GM21526 (cell line): ENCODE results near the gene FBXL17.

Experiments used
- ATAC-seq: cut with Tn5 transposase; IDR thresholded peaks from one replicate; pipeline ENCODE4 v1.9.1; 2021; ENCODE audit warnings: moderate library complexity; ENCODE audit not compliant: unreplicated experiment, low FRiP score

Gene FBXL17

DNA sequence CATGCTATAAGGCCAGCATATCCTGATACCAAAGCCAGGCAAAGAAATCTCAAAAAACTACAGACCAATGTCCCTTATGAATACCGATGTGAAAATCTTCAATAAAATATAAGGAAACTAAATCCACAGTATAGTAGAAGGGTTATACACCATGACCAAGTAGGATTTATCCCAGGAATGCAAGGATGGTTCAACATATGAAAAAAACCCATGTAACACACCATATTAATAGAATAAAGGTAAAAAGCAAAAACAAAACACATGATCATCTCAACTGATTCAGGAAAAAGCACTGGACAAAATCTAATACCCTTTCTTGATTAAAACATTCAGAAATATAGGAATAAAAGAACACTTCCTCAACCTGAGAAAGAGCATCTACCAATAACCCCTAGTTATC, 6.1 kb downstream of the FBXL17 start:
- no peak for ATAC-seq

DNA sequence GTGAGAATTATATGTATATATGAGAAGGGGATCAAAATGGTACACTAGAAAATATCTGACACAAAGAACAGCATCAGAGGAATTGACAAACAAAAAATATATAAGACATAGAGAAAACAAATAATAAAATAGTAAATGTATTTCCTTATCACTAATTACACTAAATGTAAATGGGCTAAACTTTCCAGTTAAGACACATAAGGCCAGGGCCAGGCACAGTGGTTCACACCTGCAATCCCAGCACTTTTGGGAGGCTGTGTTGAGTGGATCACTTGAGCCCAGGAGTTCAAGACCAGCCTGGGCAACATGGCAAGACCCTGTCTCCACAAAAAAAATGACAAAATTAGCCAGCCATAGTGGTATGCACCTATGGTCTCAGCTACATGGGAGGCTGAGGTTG, 8.5 kb downstream of the FBXL17 start:
- no peak for ATAC-seq

DNA sequence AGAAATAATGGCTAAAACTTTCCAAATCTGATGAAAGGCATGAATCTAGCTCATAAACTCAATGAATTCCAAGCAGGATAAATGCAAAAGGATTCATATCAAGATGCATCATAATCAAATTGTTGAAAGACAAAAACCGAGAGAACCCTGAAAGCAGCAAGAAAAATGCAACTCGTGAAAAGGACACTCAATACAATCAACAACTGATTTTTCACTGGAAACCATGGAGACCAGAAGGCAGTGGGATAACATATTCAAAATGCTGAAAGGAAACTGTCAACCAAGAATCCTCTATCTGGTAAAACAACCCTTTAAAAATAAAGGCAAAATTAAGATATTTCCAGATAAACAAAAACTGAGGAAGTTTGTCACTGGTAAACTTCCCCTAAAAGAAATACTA, 9.5 kb downstream of the FBXL17 start:
- no peak for ATAC-seq

DNA sequence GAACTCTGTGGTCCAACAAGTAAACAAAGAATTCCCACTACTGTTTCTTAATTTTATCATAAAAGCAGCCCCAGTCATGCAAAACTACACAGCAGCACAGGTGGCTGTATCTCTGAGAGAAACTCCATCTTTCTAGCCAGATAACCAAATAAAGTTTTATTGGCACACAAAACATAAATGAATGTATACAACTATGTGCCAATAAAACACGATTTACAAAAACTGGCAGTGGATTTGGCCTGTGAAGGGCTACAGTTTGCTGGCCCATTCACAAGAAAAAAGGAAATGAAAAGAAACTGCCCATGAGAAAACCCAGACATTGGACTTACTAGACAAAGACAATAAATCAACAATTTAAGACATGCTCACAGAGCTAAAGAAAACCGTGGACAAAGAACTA, 10.6 kb downstream of the FBXL17 start:
- no peak for ATAC-seq

DNA sequence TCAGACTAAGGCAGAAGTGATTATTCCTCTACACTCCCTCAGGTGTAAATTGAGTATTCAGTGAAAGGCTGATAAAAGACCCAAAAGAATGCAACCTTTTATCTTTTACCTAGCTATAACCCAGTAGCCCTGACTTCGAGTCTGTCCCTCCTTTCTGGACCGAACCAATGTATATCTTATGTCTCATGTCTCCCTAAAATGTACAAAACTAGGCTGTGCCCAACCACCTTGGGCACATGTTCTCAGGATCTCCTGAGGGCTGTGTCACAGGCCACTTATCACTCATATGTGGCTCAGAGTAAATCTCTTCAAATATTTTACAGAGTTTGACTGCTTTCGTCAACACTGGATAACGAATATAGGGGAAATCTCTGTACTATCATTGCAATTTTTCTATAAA, 12.7 kb downstream of the FBXL17 start:
- ATAC-seq, result no peak

DNA sequence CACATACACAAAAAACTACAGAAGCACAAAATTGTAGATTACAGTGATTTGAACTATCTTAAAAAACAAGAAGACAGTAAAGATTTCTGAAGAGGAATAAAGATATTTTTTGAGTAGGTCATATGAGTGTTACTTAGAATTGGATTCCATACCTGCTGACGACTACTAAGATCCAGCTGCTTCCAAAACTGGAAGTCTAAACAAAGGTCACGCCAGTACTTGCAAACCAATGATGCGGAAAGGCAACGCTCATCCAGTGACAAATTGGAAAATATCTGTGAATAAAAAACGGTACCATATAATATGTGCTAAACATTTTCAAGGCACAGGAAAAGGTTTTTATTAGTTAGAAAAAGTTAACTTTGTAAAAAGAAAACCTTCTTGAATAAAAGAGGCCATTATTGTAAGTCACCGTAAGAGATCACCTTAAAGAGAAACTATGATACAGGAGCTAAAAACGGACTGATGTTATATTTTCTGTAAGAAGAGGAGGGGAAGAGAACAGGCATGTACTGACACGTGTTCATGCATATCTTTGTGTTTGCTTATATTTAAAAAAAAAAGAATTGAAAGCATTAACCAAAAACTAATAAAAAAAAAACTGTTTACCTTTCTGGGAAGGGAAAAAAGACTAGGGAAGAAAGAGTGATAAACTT, 14.1 kb downstream of the FBXL17 start:
- no peak for ATAC-seq

DNA sequence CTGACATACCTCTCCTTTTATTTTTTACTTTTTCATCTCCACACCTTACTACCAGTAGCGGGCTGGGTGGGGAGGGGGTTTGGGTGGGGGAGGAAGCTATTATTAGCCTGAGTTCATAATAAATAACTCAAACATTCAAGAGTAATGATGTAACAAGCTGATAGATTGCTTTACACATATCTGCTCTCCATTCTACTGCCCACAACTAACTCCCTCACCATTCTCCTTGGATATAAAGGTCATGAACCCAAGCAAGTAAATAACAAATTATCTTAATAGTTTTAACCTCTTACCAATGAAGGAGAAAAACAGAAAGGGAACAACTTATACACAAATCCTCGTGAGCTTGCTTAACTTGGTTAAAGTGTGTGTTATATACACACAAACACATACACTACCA, 15.4 kb downstream of the FBXL17 start:
- ATAC-seq, result no peak

DNA sequence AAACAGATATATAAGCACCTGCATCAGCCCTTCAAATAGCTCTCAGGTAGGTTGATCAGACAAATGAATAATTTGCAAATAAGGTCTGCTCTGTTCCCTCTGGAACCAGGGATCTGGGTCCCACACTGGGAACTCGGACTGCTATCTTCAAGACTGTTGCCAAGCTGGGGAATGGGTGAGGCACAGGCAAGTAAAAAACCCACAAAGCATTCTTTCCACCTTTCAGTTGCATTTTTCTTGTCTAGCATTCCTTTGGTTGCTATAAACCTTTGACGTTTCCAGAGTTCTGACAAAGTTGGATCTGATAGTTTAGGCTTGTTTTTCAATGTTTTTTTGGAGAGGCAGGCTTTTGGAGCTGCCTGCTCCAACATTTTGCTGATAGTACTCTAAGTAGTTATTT, 20.1 kb downstream of the FBXL17 start:
- ATAC-seq, result no peak

DNA sequence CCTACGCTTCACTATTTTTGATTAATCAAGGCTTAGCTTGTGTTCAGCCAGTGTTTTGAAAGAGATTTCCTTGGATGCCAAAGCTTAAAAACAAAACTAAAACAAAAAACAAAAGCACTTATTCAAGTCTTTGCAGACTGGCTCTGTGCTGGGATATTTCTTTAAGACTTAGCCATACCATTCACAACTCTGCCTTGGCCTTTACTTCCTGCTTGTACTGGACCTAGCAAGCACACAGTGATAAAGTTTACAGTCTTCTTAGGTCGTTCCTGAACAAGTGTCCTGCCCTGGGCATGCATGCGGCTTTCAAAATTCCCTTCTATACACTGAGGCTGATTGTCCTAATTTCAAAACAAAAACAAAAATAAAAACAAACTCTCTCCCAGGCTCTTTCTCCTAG, 20.7 kb downstream of the FBXL17 start:
- no peak for ATAC-seq

DNA sequence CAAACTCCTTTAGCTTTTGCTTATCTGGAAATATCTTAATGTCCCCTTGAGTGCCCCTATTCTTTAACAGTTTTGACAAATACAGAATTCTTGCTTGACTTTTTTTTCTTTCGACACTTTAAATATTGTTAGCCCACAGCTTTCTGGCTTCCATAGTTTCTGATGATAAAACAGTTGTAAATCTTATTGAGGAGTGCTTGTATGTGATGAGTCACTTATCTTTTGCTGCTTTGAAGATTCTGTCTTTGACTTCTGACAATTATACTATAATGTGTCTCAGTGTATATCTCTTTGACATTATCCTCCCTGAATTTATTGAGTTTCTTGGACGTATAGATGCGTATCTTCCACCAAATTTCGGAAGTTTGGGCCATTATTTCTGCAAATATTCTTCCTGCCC, 21.6 kb downstream of the FBXL17 start:
- no peak for ATAC-seq

DNA sequence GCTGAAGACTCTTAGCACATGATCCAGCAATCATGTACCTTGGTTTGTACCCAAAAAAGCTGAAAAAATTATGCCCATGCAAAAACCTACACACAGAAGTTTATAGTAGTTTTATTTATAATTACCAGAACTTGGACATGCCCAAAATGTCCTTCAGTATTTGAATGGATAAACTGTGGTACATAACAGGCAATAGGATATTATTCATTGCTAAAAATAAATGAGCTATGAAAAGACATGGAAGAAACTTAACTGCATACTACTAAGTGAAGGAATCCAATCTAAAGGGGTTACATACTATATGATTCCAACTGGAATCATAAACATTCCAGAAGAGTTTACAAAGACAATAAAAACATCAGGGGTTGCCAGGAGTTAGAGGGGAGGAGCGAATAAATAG, 25.6 kb downstream of the FBXL17 start:
- no peak for ATAC-seq

DNA sequence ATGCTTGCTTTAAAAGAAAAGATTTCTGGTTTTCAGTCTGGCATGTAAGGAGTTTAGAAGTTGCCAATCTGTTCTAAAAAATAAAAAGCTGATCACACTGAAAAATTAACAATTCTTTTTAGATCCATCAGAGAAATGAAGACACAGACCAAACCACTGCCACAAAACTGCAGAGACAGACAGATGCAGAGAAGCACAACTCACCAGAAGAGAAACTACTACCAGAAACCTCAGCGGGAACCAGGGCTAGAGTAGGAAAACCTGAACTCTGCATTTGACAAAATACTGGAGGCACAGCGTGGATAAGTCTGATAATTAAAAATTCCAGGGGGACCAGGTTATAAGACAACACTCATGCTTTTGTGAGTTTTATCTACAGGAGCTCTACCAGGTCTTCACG, 28.8 kb downstream of the FBXL17 start:
- no peak for ATAC-seq

DNA sequence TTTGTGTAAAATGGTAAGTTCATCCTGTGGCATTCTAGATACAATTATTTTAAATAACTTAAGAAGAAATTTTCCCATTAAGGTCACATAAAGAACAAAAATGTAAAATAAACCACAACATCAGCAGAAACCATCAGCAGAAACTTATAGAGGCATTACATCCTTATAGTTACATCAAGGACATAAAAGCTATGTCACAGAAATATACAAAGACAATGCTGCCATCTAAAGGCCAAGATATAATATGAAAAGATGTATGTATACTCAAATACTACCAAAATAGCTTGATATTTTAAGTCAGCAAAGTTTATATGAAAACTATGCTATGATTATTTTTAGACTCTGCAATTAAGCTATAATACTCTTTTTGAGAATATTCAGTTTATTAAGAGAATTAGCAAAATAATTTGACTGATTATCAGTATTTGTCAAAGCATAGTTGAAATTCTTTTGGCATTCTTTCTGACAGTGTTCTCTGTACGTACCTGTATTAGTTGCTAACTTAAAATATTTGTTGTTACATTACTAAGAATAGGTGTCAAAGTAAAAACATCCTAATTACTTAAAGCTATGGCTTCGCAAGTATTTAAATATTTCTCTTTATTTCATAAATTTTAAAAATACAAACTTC, 36.2 kb downstream of the FBXL17 start:
- peak; percentile 76 for ATAC-seq

DNA sequence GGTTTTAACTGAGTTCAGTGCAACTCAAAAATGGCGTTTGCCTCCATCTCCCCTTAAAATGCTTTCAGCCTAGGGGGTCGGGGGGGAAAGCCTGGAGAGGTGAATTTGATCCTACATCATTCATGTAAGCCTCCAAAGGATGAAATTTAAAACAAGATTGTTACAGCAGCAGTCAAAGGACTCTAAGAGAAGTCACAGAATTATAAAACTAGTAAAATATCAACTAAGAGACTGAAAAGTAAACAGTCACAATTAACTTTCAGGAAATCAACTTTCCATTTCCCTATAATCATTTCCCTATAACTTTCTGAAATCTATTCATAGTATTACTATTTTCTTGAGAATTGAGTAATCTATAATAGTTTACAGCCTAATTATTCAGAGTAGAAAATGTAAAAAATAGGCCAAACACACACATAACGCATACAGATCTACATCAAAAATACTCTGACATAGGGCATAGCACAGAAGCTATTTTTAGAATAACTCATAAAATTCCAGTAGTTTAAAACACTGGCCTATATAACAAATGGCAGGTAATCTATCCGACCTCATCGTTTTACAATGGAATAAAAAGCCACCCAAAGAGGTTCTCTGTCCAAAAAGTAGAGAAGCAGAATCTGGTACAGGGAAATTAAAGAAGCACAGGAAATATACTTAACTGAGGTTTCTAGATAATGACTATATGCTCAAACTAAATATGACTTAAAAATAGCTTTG, 37.6 kb downstream of the FBXL17 start:
- no peak for ATAC-seq

DNA sequence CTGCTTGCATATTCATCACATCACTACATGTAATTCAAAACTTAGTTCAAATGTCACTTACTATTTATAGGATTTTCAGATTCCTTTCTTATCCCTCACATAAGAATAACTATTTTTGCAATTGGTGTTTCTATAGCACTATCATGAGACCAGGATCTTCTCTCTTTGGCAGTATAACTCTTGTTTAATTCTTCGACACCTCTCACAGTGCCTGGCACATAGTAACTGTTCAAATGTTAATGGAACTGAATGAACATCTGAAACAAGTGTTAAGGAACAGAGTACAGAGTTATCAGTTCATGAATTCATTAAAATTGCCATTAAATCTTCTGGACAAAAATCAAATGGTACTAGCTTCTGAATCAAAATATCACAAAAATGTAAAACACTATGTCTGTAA, 40.0 kb downstream of the FBXL17 start:
- no peak for ATAC-seq

DNA sequence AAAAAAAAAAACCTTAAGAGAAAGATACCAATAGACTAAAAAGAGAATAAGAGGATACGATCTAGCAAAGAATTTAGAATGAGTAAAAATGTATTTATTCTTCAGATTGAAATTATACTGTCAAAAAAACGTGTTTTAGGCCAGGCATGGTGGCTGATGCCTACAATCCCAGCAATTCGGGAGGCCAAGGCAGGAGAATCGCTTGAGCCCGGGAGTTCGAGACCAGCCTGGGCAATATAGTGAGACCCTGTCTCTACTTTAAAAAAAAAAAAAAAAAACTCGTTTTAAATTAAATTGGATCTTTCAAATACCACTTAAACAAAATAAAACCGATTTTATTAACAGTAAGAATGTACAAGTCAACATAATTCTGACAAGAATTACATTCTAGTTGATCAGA, 41.8 kb downstream of the FBXL17 start:
- ATAC-seq, result no peak

DNA sequence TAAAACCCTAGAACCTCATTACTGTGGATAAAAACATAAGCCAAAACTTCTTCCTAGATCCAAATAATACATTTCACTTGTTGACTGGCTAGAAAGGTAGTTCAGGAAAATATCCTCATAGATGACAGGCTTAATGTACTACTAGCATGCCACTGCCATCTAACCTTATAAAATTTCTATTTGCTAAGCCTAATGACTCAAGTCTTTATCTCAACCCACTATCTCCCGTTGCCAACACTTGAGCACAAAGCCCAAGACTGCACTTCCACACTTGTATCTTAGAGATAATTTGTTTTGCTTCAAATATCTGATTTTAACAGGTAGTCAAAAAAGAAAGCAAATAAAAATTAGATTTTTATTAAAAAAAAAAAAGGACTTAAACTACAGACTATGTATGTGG, 42.7 kb downstream of the FBXL17 start:
- no peak for ATAC-seq

DNA sequence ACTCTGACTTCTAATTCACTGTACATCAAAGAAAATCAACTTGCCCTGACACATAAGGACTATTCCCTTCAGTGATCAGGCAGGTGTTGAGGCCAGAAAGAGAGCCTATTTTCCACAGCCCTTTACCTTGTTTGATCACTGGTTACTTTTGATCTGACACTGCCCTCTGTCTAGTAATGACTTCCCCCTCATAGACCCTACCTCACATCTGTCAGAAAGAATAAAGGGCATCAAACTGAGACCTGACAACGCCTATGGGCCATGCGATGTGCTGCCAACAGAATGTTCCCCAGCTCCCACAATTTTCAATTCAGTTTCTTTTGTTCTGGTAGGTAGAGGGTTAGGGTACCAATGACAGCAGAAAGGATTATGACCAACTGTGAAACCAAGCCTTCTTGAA, 47.7 kb downstream of the FBXL17 start:
- no peak for ATAC-seq

DNA sequence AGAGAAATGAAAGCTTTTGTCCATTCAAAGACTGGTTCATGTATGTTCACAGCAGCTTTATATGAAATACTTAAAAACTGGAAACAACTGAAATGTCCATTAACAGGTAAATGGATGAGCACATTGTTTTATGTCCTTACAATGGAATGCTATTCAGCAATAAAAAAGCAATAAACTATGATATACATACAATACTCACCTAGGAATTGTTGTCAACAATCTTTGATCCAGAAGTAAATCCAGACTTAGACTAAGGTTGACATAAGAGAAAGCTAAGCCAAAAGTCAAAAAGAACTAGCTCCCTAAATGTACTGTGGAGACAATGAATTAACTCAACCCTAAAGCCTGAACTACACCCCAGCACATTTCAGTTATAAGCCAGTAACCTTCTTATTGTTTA, 54.9 kb downstream of the FBXL17 start:
- no peak for ATAC-seq

DNA sequence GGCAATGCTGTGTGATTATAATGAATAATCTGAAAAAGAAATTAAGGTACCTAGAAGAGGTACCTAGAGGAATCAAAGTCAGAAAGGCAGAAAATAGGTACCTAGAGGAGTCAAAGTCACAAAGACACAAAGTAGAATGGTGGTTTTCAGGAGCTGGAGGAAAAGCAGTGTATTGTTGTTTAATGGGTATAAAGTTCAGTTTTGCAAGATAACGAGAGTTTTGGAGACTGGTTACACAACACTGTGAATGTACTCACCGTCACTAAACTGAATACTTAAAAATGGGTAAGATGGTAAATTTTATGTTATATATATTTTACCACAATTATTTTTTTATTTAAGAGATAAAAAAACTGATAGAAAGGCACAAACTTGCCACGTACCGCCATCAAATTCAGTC, 57.0 kb downstream of the FBXL17 start:
- no peak for ATAC-seq

DNA sequence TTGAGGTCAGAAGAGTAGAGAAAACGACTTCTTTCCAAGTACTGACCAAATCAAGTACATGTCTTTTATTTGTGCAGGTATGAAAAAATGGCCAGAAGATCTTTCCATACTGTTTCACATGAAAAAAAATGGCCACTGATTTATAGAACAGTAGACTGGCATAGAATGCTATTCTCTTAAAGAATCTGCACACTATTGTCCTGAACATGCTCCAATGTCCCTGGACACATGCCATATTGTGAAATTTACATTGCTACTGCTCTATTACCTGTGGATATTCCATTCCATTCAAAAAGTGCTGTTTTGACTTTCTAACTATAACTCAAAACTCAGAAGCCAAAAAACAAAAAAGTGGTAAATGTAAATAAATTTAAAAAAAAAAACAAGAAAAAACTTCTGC, 60.6 kb downstream of the FBXL17 start:
- no peak for ATAC-seq

DNA sequence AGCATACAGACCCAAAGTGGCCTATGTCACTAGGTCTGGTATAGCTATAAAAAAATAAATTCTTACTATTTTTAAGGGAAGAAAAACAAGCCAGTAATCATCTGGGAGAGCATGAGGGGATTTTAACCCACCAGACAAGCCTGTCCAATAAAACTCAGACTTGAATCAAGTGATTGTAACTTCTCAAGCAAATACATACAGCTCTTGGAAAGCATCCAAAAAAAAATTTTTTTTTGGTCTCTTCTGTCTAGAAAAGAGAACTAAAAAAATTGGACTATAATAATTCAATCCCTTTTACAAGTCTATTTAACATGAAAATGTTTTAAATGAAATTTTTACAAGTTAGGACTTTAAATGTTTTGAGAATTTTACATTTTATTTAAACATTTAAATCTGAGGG, 61.7 kb downstream of the FBXL17 start:
- ATAC-seq, result no peak
